Astrocyte (in vitro differentiated cells and primary cell): Measurements from ENCODE around the gene UBE2U.

Experiments used
- EZH2 ChIP-seq: IDR thresholded peaks from 2 replicates; pipeline ENCODE4 v1.6.1; 2012; ENCODE audit warnings: mild to moderate bottlenecking, low read length, inconsistent platforms; ENCODE audit not compliant: insufficient read depth
- TF ChIP-seq, protein P1 (sequence below): IDR thresholded peaks from 2 replicates; pipeline ENCODE4 v1.5.1; 2011; ENCODE audit warnings: low read depth, mild to moderate bottlenecking, inconsistent platforms, low read length, moderate library complexity; ENCODE audit not compliant: insufficient read depth

DNA sequence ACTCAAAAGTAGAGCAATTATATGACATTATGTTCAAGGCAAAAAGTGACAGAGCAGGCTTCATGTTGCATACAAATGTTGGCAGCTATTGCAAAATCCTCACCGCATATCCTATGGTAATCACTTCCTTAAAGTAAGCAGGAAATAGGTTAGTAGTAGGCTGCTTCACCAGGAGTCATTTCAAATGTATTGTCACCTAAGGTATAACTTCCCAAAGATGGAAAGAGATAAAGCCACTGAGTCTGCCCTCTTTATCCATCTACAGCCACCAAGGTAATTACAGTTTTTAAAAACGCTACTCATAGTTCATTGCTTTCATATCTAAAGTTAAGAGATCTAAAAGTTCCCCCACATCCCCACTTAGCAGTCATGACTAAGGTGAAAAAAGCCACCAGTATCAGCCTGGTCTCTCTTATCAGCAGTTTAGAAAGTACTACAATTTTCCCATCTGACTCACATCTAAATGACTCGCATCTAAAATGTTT is 31.6 kb upstream of the UBE2U start:
- TF ChIP-seq, protein P1, sequence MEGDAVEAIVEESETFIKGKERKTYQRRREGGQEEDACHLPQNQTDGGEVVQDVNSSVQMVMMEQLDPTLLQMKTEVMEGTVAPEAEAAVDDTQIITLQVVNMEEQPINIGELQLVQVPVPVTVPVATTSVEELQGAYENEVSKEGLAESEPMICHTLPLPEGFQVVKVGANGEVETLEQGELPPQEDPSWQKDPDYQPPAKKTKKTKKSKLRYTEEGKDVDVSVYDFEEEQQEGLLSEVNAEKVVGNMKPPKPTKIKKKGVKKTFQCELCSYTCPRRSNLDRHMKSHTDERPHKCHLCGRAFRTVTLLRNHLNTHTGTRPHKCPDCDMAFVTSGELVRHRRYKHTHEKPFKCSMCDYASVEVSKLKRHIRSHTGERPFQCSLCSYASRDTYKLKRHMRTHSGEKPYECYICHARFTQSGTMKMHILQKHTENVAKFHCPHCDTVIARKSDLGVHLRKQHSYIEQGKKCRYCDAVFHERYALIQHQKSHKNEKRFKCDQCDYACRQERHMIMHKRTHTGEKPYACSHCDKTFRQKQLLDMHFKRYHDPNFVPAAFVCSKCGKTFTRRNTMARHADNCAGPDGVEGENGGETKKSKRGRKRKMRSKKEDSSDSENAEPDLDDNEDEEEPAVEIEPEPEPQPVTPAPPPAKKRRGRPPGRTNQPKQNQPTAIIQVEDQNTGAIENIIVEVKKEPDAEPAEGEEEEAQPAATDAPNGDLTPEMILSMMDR, result no peak
- TF ChIP-seq EZH2, result no peak
